Small intestine (tissue), 7 donors: Measurements from ENCODE around the gene EIF4EBP3. TPM values are rescaled to one million over a fixed set of nuclear protein-coding genes. Genes with fewer than 3 reads are reported as not detected.

Experiments used
- DNase-seq, 2 donors: peaks; one replicate each; pipeline versions ENCODE4 v3.0.0 to v3.0.0-alpha.2; 2013
- FAIRE-seq: peaks from 2 replicates; lab custom pipeline; 2012; peaks lifted over from hg19 to GRCh38; lab: Jason Lieb, UNC
- H3K27ac ChIP-seq, 3 donors: one replicate each; pipeline ENCODE4 v1.5.1; 2013; ENCODE audit warnings: low read length in 2 of 3, mild to moderate bottlenecking in 2 of 3, control low read depth in 1 of 3, inconsistent platforms in 1 of 3, low read depth in 1 of 3, moderate library complexity in 1 of 3
- H3K27me3 ChIP-seq, 3 donors: one replicate each; pipeline ENCODE4 v1.6.1; 2013; ENCODE audit warnings: low read length in 3 of 3, inconsistent platforms in 1 of 3; ENCODE audit not compliant: control insufficient read depth in 3 of 3, insufficient read depth in 3 of 3
- H3K36me3 ChIP-seq, 3 donors: one replicate each; pipeline ENCODE4 v1.6.1; 2013; ENCODE audit warnings: low read length in 3 of 3, inconsistent platforms in 1 of 3, low read depth in 1 of 3, mild to moderate bottlenecking in 1 of 3, moderate library complexity in 1 of 3; ENCODE audit not compliant: control insufficient read depth in 3 of 3, insufficient read depth in 2 of 3
- H3K4me1 ChIP-seq, 3 donors: one replicate each; pipeline ENCODE4 v1.6.1; 2013; ENCODE audit warnings: low read length in 2 of 3, inconsistent platforms in 1 of 3, low read depth in 1 of 3, mild to moderate bottlenecking in 1 of 3, moderate library complexity in 1 of 3; ENCODE audit not compliant: control insufficient read depth in 3 of 3, insufficient read depth in 2 of 3
- H3K4me3 ChIP-seq, 3 donors: one replicate each; pipeline ENCODE4 v1.5.1; 2013; ENCODE audit warnings: low read length in 3 of 3, control low read depth in 1 of 3, inconsistent platforms in 1 of 3, low read depth in 1 of 3, mild to moderate bottlenecking in 1 of 3, moderate library complexity in 1 of 3
- H3K9me3 ChIP-seq, 2 donors: one replicate each; pipeline ENCODE4 v1.6.1; 2013; ENCODE audit warnings: low read depth in 1 of 2, low read length in 1 of 2; ENCODE audit not compliant: control insufficient read depth in 2 of 2, insufficient read depth in 1 of 2
- WGBS, 3 donors: extraction: QIAGEN DNeasy Blood & Tissue Kit; methylation state at CpG; one replicate each; pipeline ENCODE4 v1.1.7; 2013; 5-methylcytosine and 5-hydroxymethylcytosine counted together
- polyA plus RNA-seq, 4 donors: library from polyadenylated mRNA; stranded (reverse) in 3 of 4; unstranded in 1 of 4; fragments of 200-250 nt in 3 of 4; fragments of 120-200 nt in 1 of 4; gene quantifications; one replicate each; pipeline versions ENCODE4 v1.2.1 to v1.2.3, GENCODE V29; 2013
- donor health status: healthy with polysubstance abuse.
- donor health status: control.
- donor health status: control.
- donor health status: Bipolar disorder and iron deficiency.
- donor health status: healthy.

Gene EIF4EBP3
- polyA plus RNA-seq, 4 donors: 20.2 to 100.0 (median 60.7) TPM

GRCh38 chr5:140540227-140540626 lies 7.2 kb upstream of the EIF4EBP3 start:
- WGBS, 3 donors: 87 to 100% (median 90%) methylated on average over 1 of the region's 1 CpG
- no peak for DNase-seq
- no peak for FAIRE-seq
- H3K27me3 ChIP-seq: no peaks in the 10 kb centered on the region
- H3K4me3 ChIP-seq: no peak overlapping the region
- H3K9me3 ChIP-seq: no peaks in the 10 kb centered on the region
- peaks cover 0 to 10% (median 0%) of the 10 kb centered on the region in 3 donors for H3K4me1 ChIP-seq
- H3K27ac ChIP-seq: no peak overlapping the region
- peaks cover 6 to 32% (median 13%) of the 10 kb centered on the region in 3 donors for H3K36me3 ChIP-seq

DNA sequence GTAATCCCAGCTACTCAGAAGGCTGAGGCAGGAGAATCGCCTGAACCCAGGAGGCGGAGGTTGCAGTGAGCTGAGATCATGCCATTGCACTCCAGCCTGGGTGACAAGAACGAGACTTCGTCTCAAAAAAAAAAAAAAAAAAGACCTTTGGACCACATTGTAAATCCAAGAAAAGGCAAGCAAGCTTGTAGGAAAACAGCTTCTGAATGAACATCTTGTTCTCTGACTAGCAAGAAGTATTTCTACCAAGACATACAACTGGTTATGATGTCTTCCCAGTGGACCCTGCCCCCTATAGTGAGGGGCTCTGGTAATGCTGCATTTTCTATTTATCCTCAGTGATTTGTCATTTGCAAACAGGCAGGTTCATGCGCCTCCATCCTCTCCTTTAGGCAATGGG lies 4.5 kb upstream of the EIF4EBP3 start:
- Histone ChIP-seq H3K4me1 (peaks cover 0 to 27% (median 3%) of the 10 kb centered on the region in 3 donors), H3K4me3 (no peak overlapping the region), H3K27me3 (no peaks in the 10 kb centered on the region), H3K36me3 (peaks cover 5 to 22% (median 11%) of the 10 kb centered on the region in 3 donors), H3K27ac (peak overlapping the region; percentile 24 to 80 (median 34)), H3K9me3 (no peaks in the 10 kb centered on the region)
- WGBS, 3 donors: 30 to 65% (median 44%) methylated on average over 5 of the region's 5 CpGs
- DNase-seq: peak; percentile 79
- no peak for FAIRE-seq

- WGBS, 3 donors: 96% methylated on average over 7 of the region's 7 CpGs
- H3K27ac ChIP-seq: no peak overlapping the region
- no peak overlapping the region for H3K4me3 ChIP-seq
- no peaks in the 10 kb centered on the region for H3K9me3 ChIP-seq
- peaks cover 0 to 34% (median 7%) of the 10 kb centered on the region in 3 donors for H3K36me3 ChIP-seq
- peaks cover 8 to 38% (median 20%) of the 10 kb centered on the region in 3 donors for H3K4me1 ChIP-seq
- DNase-seq (no peak), FAIRE-seq (no peak)
- H3K27me3 ChIP-seq: no peaks in the 10 kb centered on the region
Observed at GRCh38 chr5:140544986-140545385, 2.5 kb upstream of the EIF4EBP3 start.

DNA sequence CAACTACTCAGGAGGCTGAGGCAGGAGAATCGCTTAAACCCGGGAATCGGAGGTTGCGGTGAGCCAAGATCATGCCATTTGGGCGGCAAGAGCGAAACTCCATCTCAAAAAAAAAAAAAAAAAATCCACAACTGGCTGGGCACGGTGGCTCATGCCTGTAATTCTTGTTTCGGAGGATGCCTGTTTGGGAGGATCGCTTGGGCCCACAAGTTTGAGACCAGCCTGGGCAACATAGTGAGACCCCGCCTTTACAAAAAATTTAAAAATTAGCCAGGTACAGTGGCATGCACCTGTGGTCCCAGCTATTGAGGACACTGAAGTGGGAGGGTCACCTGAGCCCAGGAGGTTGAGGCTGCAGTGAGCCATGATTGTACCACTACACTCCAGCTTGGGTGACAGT lies 1.9 kb upstream of the EIF4EBP3 start:
- Histone ChIP-seq H3K27ac (peak overlapping the region in 1 of 3 donors; percentile 82), H3K9me3 (no peaks in the 10 kb centered on the region), H3K27me3 (no peaks in the 10 kb centered on the region), H3K4me1 (peaks cover 8 to 38% (median 20%) of the 10 kb centered on the region in 3 donors), H3K4me3 (no peak overlapping the region), H3K36me3 (peaks cover 5 to 39% (median 5%) of the 10 kb centered on the region in 3 donors)
- WGBS, 3 donors: 96 to 99% (median 98%) methylated on average over 10 of the region's 10 CpGs
- DNase-seq (no peak), FAIRE-seq (no peak)

DNA sequence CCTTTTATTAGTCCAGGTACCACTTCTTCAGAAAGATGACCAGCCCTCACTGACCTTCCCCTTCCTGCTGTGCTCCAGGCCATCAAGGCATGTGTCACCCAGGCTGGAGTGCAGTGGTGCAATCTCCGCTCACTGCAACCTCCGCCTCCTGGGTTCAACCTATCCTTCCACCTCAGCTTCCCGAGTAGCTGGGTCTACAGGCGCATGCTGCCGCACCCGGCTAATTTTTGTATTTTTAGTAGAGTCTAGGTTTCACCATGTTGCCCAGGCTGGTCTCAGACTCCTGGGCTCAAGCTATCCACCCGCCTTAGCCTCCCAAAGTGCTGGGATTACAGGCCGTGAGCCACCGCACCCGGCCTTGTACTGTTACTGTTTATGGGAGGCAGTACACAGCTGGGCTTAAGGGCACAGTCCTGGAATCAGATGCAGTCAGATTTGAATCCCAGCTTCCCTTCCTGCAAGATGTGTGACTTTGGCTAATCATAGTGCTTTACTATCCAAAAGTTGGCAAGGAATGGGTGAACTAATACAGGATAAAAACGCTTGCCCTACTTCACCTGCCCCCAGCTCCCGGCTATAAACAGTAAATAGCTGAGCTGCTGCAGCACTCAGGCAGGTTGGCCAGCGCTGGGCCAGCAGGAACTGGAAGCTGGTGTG lies 483 bp upstream of the EIF4EBP3 start:
- WGBS, 3 donors: 13 to 40% (median 28%) methylated on average over 13 of the region's 13 CpGs
- no peak overlapping the region for H3K4me3 ChIP-seq
- H3K4me1 ChIP-seq: peaks cover 8 to 38% (median 20%) of the 10 kb centered on the region in 3 donors
- no peaks in the 10 kb centered on the region for H3K9me3 ChIP-seq
- H3K27ac ChIP-seq: peak overlapping the region; percentile 82 to 99 (median 93)
- no peak for FAIRE-seq
- peaks cover 8 to 47% (median 9%) of the 10 kb centered on the region in 3 donors for H3K36me3 ChIP-seq
- no peaks in the 10 kb centered on the region for H3K27me3 ChIP-seq
- DNase-seq: peak in 1 of 2 donors; percentile 75

- WGBS, 3 donors: 3 to 24% (median 7%) methylated on average over 5 of the region's 5 CpGs
Observed at GRCh38 chr5:140548300-140548688, 832 bp downstream of the EIF4EBP3 start.

GRCh38 chr5:140548791-140549190 lies 1.3 kb downstream of the EIF4EBP3 start:
- Histone ChIP-seq H3K27me3 (no peaks in the 10 kb centered on the region), H3K27ac (peak overlapping the region; percentile 93 to 99 (median 95)), H3K36me3 (peaks cover 8 to 44% (median 8%) of the 10 kb centered on the region in 3 donors), H3K4me1 (peaks cover 8 to 30% (median 20%) of the 10 kb centered on the region in 3 donors), H3K4me3 (no peak overlapping the region), H3K9me3 (no peaks in the 10 kb centered on the region)
- 80 to 88% (median 84%) methylated on average over 7 of the region's 7 CpGs for WGBS, 3 donors
- FAIRE-seq (no peak), DNase-seq (no peak)

More at GRCh38 chr5:140548300-140548688, 832 bp downstream of the EIF4EBP3 start:
- Histone ChIP-seq H3K27ac (peak overlapping the region; percentile 93 to 99 (median 95)), H3K9me3 (no peaks in the 10 kb centered on the region), H3K4me1 (peaks cover 8 to 35% (median 20%) of the 10 kb centered on the region in 3 donors), H3K4me3 (peak overlapping the region; percentile 54 to 61 (median 59)), H3K36me3 (peaks cover 8 to 46% (median 8%) of the 10 kb centered on the region in 3 donors), H3K27me3 (no peaks in the 10 kb centered on the region)
- DNase-seq (peak; percentile 78 to 94), FAIRE-seq (no peak)

DNA sequence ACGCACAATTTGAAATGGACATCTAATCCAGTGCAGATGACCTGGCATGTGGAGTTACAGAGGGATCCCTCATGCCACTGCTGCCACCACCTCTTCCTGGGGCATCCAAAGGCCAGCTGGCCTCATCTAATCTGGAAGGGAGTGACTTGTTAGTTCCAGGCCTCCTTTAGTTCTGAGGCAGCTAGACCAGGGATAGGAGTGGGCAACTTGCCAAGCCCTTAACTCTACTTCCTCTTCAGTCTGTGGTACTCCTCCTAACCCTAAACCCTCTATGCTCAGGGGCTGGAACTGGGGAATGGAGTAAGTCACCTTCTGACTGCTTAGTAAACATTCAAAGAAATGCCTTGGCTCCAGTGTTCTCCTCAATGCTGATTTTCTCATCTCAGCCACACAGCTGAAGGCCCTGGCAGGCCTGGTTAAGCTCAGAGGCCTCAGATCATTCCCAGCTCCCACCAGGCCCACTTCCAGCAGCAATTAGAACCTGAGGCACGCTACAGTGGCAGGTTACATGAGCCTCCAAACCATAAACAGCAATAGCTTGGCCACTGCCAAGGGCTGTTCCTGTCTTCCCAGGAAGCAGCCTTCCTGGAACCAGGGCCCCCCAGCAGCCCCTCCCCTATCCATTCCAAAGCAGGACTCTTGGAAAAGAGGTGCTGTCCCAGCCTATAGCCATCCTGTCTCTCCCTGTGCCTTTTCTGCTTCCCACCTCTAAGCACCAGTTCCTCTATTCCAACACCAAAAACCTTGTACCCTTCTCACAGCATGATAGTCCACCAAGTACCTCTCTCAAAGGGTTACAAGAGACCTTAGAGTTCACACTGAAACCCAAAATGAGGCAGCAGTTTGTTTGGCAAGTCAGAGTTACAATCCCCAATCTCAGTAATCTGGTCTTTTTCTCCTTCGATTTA lies 2.0 kb downstream of the EIF4EBP3 start:
- Histone ChIP-seq H3K27ac (peak overlapping the region in 2 of 3 donors; percentile 95 to 99), H3K27me3 (no peaks in the 10 kb centered on the region), H3K4me3 (no peak overlapping the region), H3K9me3 (no peaks in the 10 kb centered on the region), H3K36me3 (peaks cover 5 to 41% (median 8%) of the 10 kb centered on the region in 3 donors), H3K4me1 (peaks cover 8 to 29% (median 20%) of the 10 kb centered on the region in 3 donors)
- peak; percentile 37 to 85 for DNase-seq
- FAIRE-seq: no peak
- WGBS, 3 donors: 74 to 75% (median 75%) methylated on average over 3 of the region's 3 CpGs
